K562 (cell line): ENCODE measurements around the gene PUM1. TPM values are rescaled to one million over a fixed set of nuclear protein-coding genes. Genes with fewer than 3 reads are reported as not detected.

Experiments used
- ATAC-seq: fragments of 200-7000 bp; cut with Tn5 transposase; 3 replicates; pipeline ENCODE4 v1.9.1; 2020; ENCODE audit warnings: moderate library complexity
- BruUV-seq: library from RNA; stranded (reverse); fragments of 400-500 nt; replicated peaks from 2 replicates; lab custom pipeline; 2021; lab: Mats Ljungman, UMichigan
- CTCF ChIA-PET: fragments of 300-600 bp; formaldehyde crosslinking; extraction: SDS; loops from one replicate; lab custom pipeline; 2021; ENCODE audit warnings: low intra/inter-chr PET ratio; lab: Yijun Ruan, JAX
- POLR2A ChIA-PET: fragments of 300-600, 350-650 bp; sonication (Branson Sonifier 250); formaldehyde crosslinking; extraction: SDS; loops from one replicate; lab custom pipeline; 2021; ENCODE audit warnings: antibody characterized with exemption, inconsistent platforms; lab: Yijun Ruan, JAX
- DNase-seq, 4 experiments: peaks; one replicate each; pipeline versions ENCODE4 v3.0.0 to v3.0.0-alpha.2; 2011 to 2018; ENCODE audit warnings: low spot score in 3 of 4, mixed read lengths in 3 of 4; ENCODE audit errors: extremely low read depth in 1 of 4
- FAIRE-seq: peaks from 2 replicates; lab custom pipeline; 2011; peaks lifted over from hg19 to GRCh38; lab: Jason Lieb, UNC
- H2AFZ ChIP-seq: 2 replicates; pipeline ENCODE4 v1.6.0; 2011; ENCODE audit warnings: low read depth, low read length, control low read depth, inconsistent platforms
- H3K27ac ChIP-seq: fragments of 200-600 bp; 3 replicates; pipeline ENCODE4 v1.8.0; 2011; ENCODE audit warnings: low read depth, mild to moderate bottlenecking, control low read depth, inconsistent platforms, low read length, moderate library complexity, mixed read lengths; ENCODE audit errors: extremely low read depth
- H3K27me3 ChIP-seq, 2 experiments: fragments of 300-600 bp in 1 of 2; 2 replicates in 1 of 2; 3 replicates in 1 of 2; pipeline versions ENCODE4 v1.6.0 to v1.8.0; 2011; ENCODE audit warnings: inconsistent platforms in 2 of 2, low read length in 2 of 2, mild to moderate bottlenecking in 1 of 2, mixed read lengths in 1 of 2, moderate library complexity in 1 of 2; ENCODE audit not compliant: control insufficient read depth in 2 of 2, insufficient read depth in 2 of 2
- H3K36me3 ChIP-seq: fragments of 300-600 bp; 3 replicates; pipeline ENCODE4 v1.8.0; 2011; ENCODE audit warnings: mild to moderate bottlenecking, low read length, inconsistent platforms; ENCODE audit not compliant: control insufficient read depth, insufficient read depth
- H3K4me1 ChIP-seq, 2 experiments: fragments of 200-600 bp in 1 of 2; replicated peaks in 1 of 2; 2 replicates in 1 of 2; 3 replicates in 1 of 2; pipeline versions ENCODE4 v1.5.1 to v1.8.0; 2011; ENCODE audit warnings: inconsistent platforms in 2 of 2, low read length in 2 of 2, mild to moderate bottlenecking in 1 of 2, mixed read lengths in 1 of 2, moderate library complexity in 1 of 2; ENCODE audit not compliant: control insufficient read depth in 2 of 2, insufficient read depth in 2 of 2
- H3K4me2 ChIP-seq: 2 replicates; pipeline ENCODE4 v1.6.1; 2011; ENCODE audit warnings: low read length, control low read depth, inconsistent platforms, mixed read lengths; ENCODE audit not compliant: insufficient read depth
- H3K4me3 ChIP-seq: fragments of 200-600 bp; sonication (generic), shearing (Covaris generic); 2 replicates; pipeline ENCODE4 v1.5.1; 2016; ENCODE audit warnings: control low read depth, inconsistent platforms
- H3K79me2 ChIP-seq: fragments of 200-600 bp; 3 replicates; pipeline ENCODE4 v1.8.0; 2011; ENCODE audit warnings: low read length, inconsistent platforms; ENCODE audit not compliant: control insufficient read depth, insufficient read depth
- H3K9ac ChIP-seq, 2 experiments: 2 replicates each; pipeline versions ENCODE4 v1.6.0 to v1.6.1; 2011; ENCODE audit warnings: low read depth in 2 of 2, low read length in 2 of 2, control low read depth in 1 of 2, inconsistent platforms in 1 of 2, mild to moderate bottlenecking in 1 of 2, mixed read lengths in 1 of 2; ENCODE audit not compliant: insufficient read depth in 1 of 2
- H3K9me1 ChIP-seq: one replicate; pipeline ENCODE4 v1.6.0; 2011; ENCODE audit warnings: inconsistent platforms, mild to moderate bottlenecking, low read length, moderate library complexity; ENCODE audit not compliant: control insufficient read depth, insufficient read depth
- H3K9me3 ChIP-seq: replicated peaks from 2 replicates; pipeline ENCODE4 v1.5.1; 2011; ENCODE audit warnings: low read depth, low read length, inconsistent platforms; ENCODE audit not compliant: control insufficient read depth, insufficient read depth
- H4K20me1 ChIP-seq: replicated peaks from 2 replicates; pipeline ENCODE4 v1.6.1; 2011; ENCODE audit warnings: low read length, inconsistent platforms, mixed read lengths; ENCODE audit not compliant: control insufficient read depth, insufficient read depth
- AFF1 ChIP-seq, 2 experiments: fragments of 450-650 bp; IDR thresholded peaks; 2 replicates each; pipeline ENCODE4 v1.6.1; 2018; ENCODE audit warnings: mild to moderate bottlenecking in 2 of 2, low read depth in 1 of 2; ENCODE audit not compliant: partially characterized antibody in 2 of 2
- ASH1L ChIP-seq: fragments of 450-650 bp; IDR thresholded peaks from 2 replicates; pipeline ENCODE4 v1.6.1; 2018; ENCODE audit warnings: borderline replicate concordance, mild to moderate bottlenecking, low read depth; ENCODE audit not compliant: partially characterized antibody
- CGGBP1 ChIP-seq: fragments of 250-450 bp; sonication (Bioruptor Pico); IDR thresholded peaks from 2 replicates; pipeline ENCODE4 v1.9.0; 2021; ENCODE audit warnings: mild to moderate bottlenecking
- ELF1 ChIP-seq: fragments of 200-800 bp; sonication (Bioruptor generic); IDR thresholded peaks from 2 replicates; pipeline ENCODE4 v1.6.1; 2016; ENCODE audit warnings: missing genetic modification characterization, missing compliant biosample characterization
- GTF2A2 ChIP-seq: IDR thresholded peaks from 2 replicates; pipeline ENCODE4 v1.6.1; 2016; ENCODE audit warnings: mild to moderate bottlenecking, missing genetic modification characterization, missing compliant biosample characterization
- GTF2E2 ChIP-seq: fragments of 200-800 bp; sonication (Bioruptor generic); IDR thresholded peaks from 2 replicates; pipeline ENCODE4 v1.6.1; 2016; ENCODE audit warnings: missing genetic modification characterization, missing compliant biosample characterization
- HES1 ChIP-seq: fragments of 450-650 bp; IDR thresholded peaks from 2 replicates; pipeline ENCODE4 v1.6.1; 2016; ENCODE audit warnings: low read depth, mild to moderate bottlenecking, moderate library complexity
- HMG20B ChIP-seq: fragments of 250-450 bp; sonication (Bioruptor Pico); IDR thresholded peaks from 2 replicates; pipeline ENCODE4 v1.5.0; 2021; ENCODE audit warnings: mild to moderate bottlenecking
- NFIX ChIP-seq: fragments of 250-450 bp; sonication (Bioruptor Pico); IDR thresholded peaks from 2 replicates; pipeline ENCODE4 v1.4.0; 2020; ENCODE audit warnings: low read depth, mild to moderate bottlenecking, moderate library complexity
- NR3C1 ChIP-seq: sonication (generic); formaldehyde crosslinking; IDR thresholded peaks from 2 replicates; pipeline ENCODE4 v1.8.1; 2022; ENCODE audit warnings: missing genetic modification reagents
- TAF7 ChIP-seq: fragments of 450-650 bp; IDR thresholded peaks from 2 replicates; pipeline ENCODE4 v1.6.1; 2016; ENCODE audit warnings: missing genetic modification characterization, missing compliant biosample characterization
- TFAP4 ChIP-seq: sonication (generic); formaldehyde crosslinking; IDR thresholded peaks from 2 replicates; pipeline ENCODE4 v1.8.0; 2022; ENCODE audit warnings: missing genetic modification reagents, mild to moderate bottlenecking, moderate library complexity, borderline replicate concordance
- ZBED1 ChIP-seq: IDR thresholded peaks from 2 replicates; pipeline ENCODE4 v1.6.1; 2014
- ZBTB12 ChIP-seq: fragments of 250-450 bp; sonication (Bioruptor Pico); IDR thresholded peaks from 2 replicates; pipeline ENCODE4 v1.4.0; 2020
- ZNF586 ChIP-seq: fragments of 450-650 bp; formaldehyde crosslinking; conservative IDR thresholded peaks from 2 replicates; pipeline ENCODE4 v1.4.0; 2020; ENCODE audit warnings: mild to moderate bottlenecking, moderate library complexity
- ZNF707 ChIP-seq: fragments of 250-450 bp; sonication (Bioruptor Pico); conservative IDR thresholded peaks from 2 replicates; pipeline ENCODE4 v1.8.0; 2022; ENCODE audit warnings: inconsistent platforms, mild to moderate bottlenecking, moderate library complexity
- WGBS: fragments of 100-300 bp; shearing (Covaris generic); methylation state at CpG from one replicate; pipeline ENCODE4 v1.1.6; 2016; ENCODE audit warnings: low coverage, mixed read lengths; ENCODE audit not compliant: insufficient coverage; ENCODE audit errors: missing lambda C conversion rate; 5-methylcytosine and 5-hydroxymethylcytosine counted together
- in situ Hi-C: fragments of 300-500 bp; cut with MboI; formaldehyde crosslinking; loops from 4 replicates; pipeline ENCODE4 v1.15.0; 2018; ENCODE audit warnings: inconsistent platforms, mixed read lengths
- intact Hi-C: fragments of 100-400 bp; cut with micrococcal nuclease; formaldehyde crosslinking; loops from 2 replicates; pipeline ENCODE4 v1.14.2; 2022
- polyA plus RNA-seq, 8 experiments: library from polyadenylated mRNA; depleted of rRNA in 4 of 8; stranded (reverse) in 5 of 8; unstranded in 3 of 8; fragments of >200 nt; fragmentation: Nextera tagmentation in 2 of 8; fragmentation: Illumina TruSeq in 1 of 8; extraction: Ambion mirVana in 2 of 8; extraction: Trizol in 1 of 8; gene quantifications; 2 replicates each; pipeline versions ENCODE4 v1.2.1 to v1.2.3, GENCODE V29; 2011 to 2014; ENCODE audit warnings: inconsistent platforms in 1 of 8, missing spikeins in 1 of 8
- total RNA-seq, 7 experiments: library from RNA; depleted of rRNA in 6 of 7; stranded (reverse); fragments of >200 nt in 6 of 7; fragmentation: Illumina TruSeq in 2 of 7; extraction: Trizol in 2 of 7; gene quantifications; 2 replicates each; pipeline versions ENCODE4 v1.2.1 to v1.2.3, GENCODE V29; 2011 to 2021; ENCODE audit warnings: low replicate concordance in 1 of 7

Gene PUM1
- total and polyA plus RNA-seq, 9 of the 15 experiments (the other 6 are each of a cell fraction or from before 2014, with no cell fraction given) = 37.7 to 104 (median 55.7) TPM

GRCh38 chr1:30904962-30905335 is 160.6 kb downstream of the PUM1 start:
- in situ Hi-C loops = no loop called here

More at GRCh38 chr1:30904962-30905335, 160.6 kb downstream of the PUM1 start:
- intact Hi-C loops = no loop called here
- ChIA-PET CTCF (no interaction called here), POLR2A (interaction anchor here (0.5 to 2.5 kb wide), 6 partner anchors 8 to 118 kb away, joined by 3 to 12 read pairs (median 4); no protein-coding TSS in a partner anchor)
- peaks cover 19% of the 10 kb centered on the region for H3K79me2 ChIP-seq
- H3K27me3 ChIP-seq = no peaks in the 10 kb centered on the region
- no peak for TF ChIP-seq TFAP4
- TF ChIP-seq HMG20B (CRISPR knock-in tag) = no peak
- TF ChIP-seq TAF7 (tag) = no peak
- TF ChIP-seq CGGBP1 (CRISPR knock-in tag) = no peak
- TF ChIP-seq ZNF586 (CRISPR knock-in tag) = no peak
- no peak for TF ChIP-seq HES1
- no peak for TF ChIP-seq ELF1 (tag)
- TF ChIP-seq GTF2A2 (tag) = no peak
- no peak for TF ChIP-seq ZBTB12 (CRISPR knock-in tag)
- no peak for TF ChIP-seq NFIX
- TF ChIP-seq AFF1 (IDR thresholded peaks at IDR 0.05; ENCODE audit: low read depth in 1 of 2, partially characterized antibody in 2 of 2) = no peak
- no peak for TF ChIP-seq ZNF707 (CRISPR knock-in tag)
- TF ChIP-seq ZBED1 = no peak
- no peak for TF ChIP-seq GTF2E2
- TF ChIP-seq NR3C1 (CRISPR knock-in tag) = no peak
- TF ChIP-seq ASH1L = no peak
- no peak overlapping the region for H3K9ac ChIP-seq
- no peak for ATAC-seq
- no TSS peak for BruUV-seq
- WGBS = 100% methylated on average over 1 of the region's 1 CpG
- no peak for FAIRE-seq
- no peak for DNase-seq
- H3K36me3 ChIP-seq = no peaks in the 10 kb centered on the region
- H3K4me2 ChIP-seq = no peak overlapping the region
- no peak overlapping the region for H2AFZ ChIP-seq
- H3K9me1 ChIP-seq = peaks cover under 1% of the 10 kb centered on the region
- peaks cover 41 to 67% of the 10 kb centered on the region in 2 experiments for H3K4me1 ChIP-seq
- no peak overlapping the region for H3K27ac ChIP-seq
- peaks cover 19% of the 10 kb centered on the region for H4K20me1 ChIP-seq
- H3K9me3 ChIP-seq = no peaks in the 10 kb centered on the region
- H3K4me3 ChIP-seq = no peak overlapping the region
